Measurements from ENCODE around the gene HSPB7. TPM values are rescaled to one million over a fixed set of nuclear protein-coding genes. Genes with fewer than 3 reads are reported as not detected.
"Not testable (repeated sequence)": the region's sequence is repeated elsewhere in the genome, so short reads cannot be mapped to it uniquely, and the experiment has no call there.

HSPB7 gene
- total RNA-seq, 2 experiments from 2014 or later: not detected

GRCh38 chr1:16013220-16013907, 4.5 kb downstream of the HSPB7 start:
- ChIA-PET CTCF (interaction anchor here (1.3 kb wide), 2 partner anchors 65 to 198 kb away, joined by 3 to 5 read pairs; no protein-coding TSS in a partner anchor), POLR2A (no interaction called here)

GRCh38 chr1:16012590-16013219, 5.1 kb downstream of the HSPB7 start:
- CTCF ChIA-PET: interaction anchor here (0.6 to 1.3 kb wide), 2 partner anchors 10 to 197 kb away, joined by 3 to 5 read pairs; no protein-coding TSS in a partner anchor
- POLR2A ChIA-PET: no interaction called here

- POLR2A ChIA-PET: no interaction called here
- CTCF ChIA-PET: interaction anchor here (0.6 to 0.8 kb wide), 2 partner anchors 9 to 173 kb away, joined by 3 read pairs; no protein-coding TSS in a partner anchor
These were observed 5.8 kb downstream of the HSPB7 start for GRCh38 chr1:16011936-16012589.

- CTCF ChIA-PET: interaction anchor here (0.5 to 1.5 kb wide), 5 partner anchors 18 to 179 kb away, joined by 3 to 4 read pairs (median 3); no protein-coding TSS in a partner anchor
- POLR2A ChIA-PET: no interaction called here
These were observed 7.0 kb downstream of the HSPB7 start for GRCh38 chr1:16010837-16011236.

GRCh38 chr1:16009678-16010077, 8.2 kb downstream of the HSPB7 start:
- POLR2A ChIA-PET: no interaction called here
- CTCF ChIA-PET: interaction anchor here (0.6 to 1.7 kb wide), 9 partner anchors 9 to 73 kb away, joined by 3 to 4 read pairs (median 3); partner anchors contain the start of gene HSPB7

GRCh38 chr1:16009030-16009460, 8.8 kb downstream of the HSPB7 start:
- ChIA-PET POLR2A (no interaction called here), CTCF (interaction anchor here (0.6 to 2.0 kb wide), 9 partner anchors 9 to 194 kb away, joined by 3 to 9 read pairs (median 4); partner anchors contain the start of gene HSPB7)

- ChIA-PET CTCF (interaction anchor here (0.6 to 2.0 kb wide), 9 partner anchors 13 to 327 kb away, joined by 3 to 9 read pairs (median 3); no protein-coding TSS in a partner anchor), POLR2A (interaction anchor here (0.6 kb wide), 1 partner anchor 299 kb away, joined by 5 read pairs; no protein-coding TSS in a partner anchor)
These were observed 10.0 kb downstream of the HSPB7 start for GRCh38 chr1:16007671-16008341.

GRCh38 chr1:16006552-16007485, 11.0 kb downstream of the HSPB7 start:
- POLR2A ChIA-PET: no interaction called here
- CTCF ChIA-PET: interaction anchor here (0.6 to 2.0 kb wide), 7 partner anchors 100 to 266 kb away, joined by 3 to 9 read pairs (median 4); no protein-coding TSS in a partner anchor

GRCh38 chr1:16006010-16006409, 11.8 kb downstream of the HSPB7 start:
- ChIA-PET CTCF (interaction anchor here (0.8 to 1.4 kb wide), 5 partner anchors 8 to 214 kb away, joined by 3 to 4 read pairs (median 3); no protein-coding TSS in a partner anchor), POLR2A (no interaction called here)

GRCh38 chr1:16005597-16005996, 12.2 kb downstream of the HSPB7 start:
- ChIA-PET CTCF (interaction anchor here (0.9 to 1.4 kb wide), 5 partner anchors 8 to 214 kb away, joined by 3 to 4 read pairs (median 3); no protein-coding TSS in a partner anchor), POLR2A (no interaction called here)

GRCh38 chr1:16001274-16001673, 16.6 kb downstream of the HSPB7 start:
- POLR2A ChIA-PET: not testable (repeated sequence)

GRCh38 chr1:15998929-15999328, 18.9 kb downstream of the HSPB7 start:
- POLR2A ChIA-PET: no interaction called here

More at GRCh38 chr1:16001274-16001673, 16.6 kb downstream of the HSPB7 start:
- CTCF ChIA-PET: not testable (repeated sequence)

GRCh38 chr1:15997637-15998280, 20.1 kb downstream of the HSPB7 start:
- ChIA-PET CTCF (interaction anchor here (0.6 to 1.0 kb wide), 6 partner anchors 27 to 206 kb away, joined by 3 read pairs; no protein-coding TSS in a partner anchor), POLR2A (no interaction called here)

More at GRCh38 chr1:15998929-15999328, 18.9 kb downstream of the HSPB7 start:
- CTCF ChIA-PET: no interaction called here

GRCh38 chr1:15997076-15997585, 20.7 kb downstream of the HSPB7 start:
- POLR2A ChIA-PET: no interaction called here
- CTCF ChIA-PET: interaction anchor here (0.6 to 0.8 kb wide), 4 partner anchors 60 to 206 kb away, joined by 3 read pairs; no protein-coding TSS in a partner anchor

- ChIA-PET CTCF (interaction anchor here (0.8 to 1.3 kb wide), 6 partner anchors 14 to 203 kb away, joined by 3 to 8 read pairs (median 4); partner anchors contain the start of genes UQCRHL and ZBTB17), POLR2A (no interaction called here)
These were observed 23.1 kb downstream of the HSPB7 start for GRCh38 chr1:15994590-15995351.

GRCh38 chr1:15994081-15994480, 23.8 kb downstream of the HSPB7 start:
- ChIA-PET POLR2A (no interaction called here), CTCF (interaction anchor here (0.8 to 1.2 kb wide), 4 partner anchors 15 to 191 kb away, joined by 3 to 5 read pairs (median 3); partner anchors contain the start of gene UQCRHL)
